GM12872 (cell line): Measurements from ENCODE around the gene CDK5R2.

Experiments
- CTCF ChIP-seq: IDR thresholded peaks from 3 replicates; pipeline ENCODE4 v1.5.1; 2011; ENCODE audit warnings: low read depth, mild to moderate bottlenecking, low read length, moderate library complexity; ENCODE audit not compliant: insufficient read depth

Gene CDK5R2

GRCh38 chr2:218992196-218992595 lies 32.7 kb downstream of the CDK5R2 start:
- TF ChIP-seq CTCF, result no peak

- TF ChIP-seq CTCF, result no peak
These were observed 33.4 kb downstream of the CDK5R2 start for GRCh38 chr2:218992703-218993344.

- no peak for TF ChIP-seq CTCF
These were observed 34.2 kb downstream of the CDK5R2 start, which contains the start of gene CRYBA2 for GRCh38 chr2:218993345-218994315. Gene CRYBA2, minus strand, starts transcription at chr2:218993422. Its CDS starts 246 bp downstream, at chr2:218993176.

- TF ChIP-seq CTCF, result no peak
These were observed 36.1 kb downstream of the CDK5R2 start for GRCh38 chr2:218995561-218995960.

- peak; percentile 85 for TF ChIP-seq CTCF
These were observed 36.7 kb downstream of the CDK5R2 start for GRCh38 chr2:218995972-218996711.

- TF ChIP-seq CTCF, result no peak
These were observed 37.5 kb downstream of the CDK5R2 start for GRCh38 chr2:218996937-218997336.

- TF ChIP-seq CTCF, result no peak
These were observed 38.3 kb downstream of the CDK5R2 start for GRCh38 chr2:218997731-218998130.
